Measurements from ENCODE around the gene NDE1.

GRCh38 chr16:15703029-15703736 lies 53.1 kb downstream of the NDE1 start:
- TF ChIP-seq, protein P1, sequence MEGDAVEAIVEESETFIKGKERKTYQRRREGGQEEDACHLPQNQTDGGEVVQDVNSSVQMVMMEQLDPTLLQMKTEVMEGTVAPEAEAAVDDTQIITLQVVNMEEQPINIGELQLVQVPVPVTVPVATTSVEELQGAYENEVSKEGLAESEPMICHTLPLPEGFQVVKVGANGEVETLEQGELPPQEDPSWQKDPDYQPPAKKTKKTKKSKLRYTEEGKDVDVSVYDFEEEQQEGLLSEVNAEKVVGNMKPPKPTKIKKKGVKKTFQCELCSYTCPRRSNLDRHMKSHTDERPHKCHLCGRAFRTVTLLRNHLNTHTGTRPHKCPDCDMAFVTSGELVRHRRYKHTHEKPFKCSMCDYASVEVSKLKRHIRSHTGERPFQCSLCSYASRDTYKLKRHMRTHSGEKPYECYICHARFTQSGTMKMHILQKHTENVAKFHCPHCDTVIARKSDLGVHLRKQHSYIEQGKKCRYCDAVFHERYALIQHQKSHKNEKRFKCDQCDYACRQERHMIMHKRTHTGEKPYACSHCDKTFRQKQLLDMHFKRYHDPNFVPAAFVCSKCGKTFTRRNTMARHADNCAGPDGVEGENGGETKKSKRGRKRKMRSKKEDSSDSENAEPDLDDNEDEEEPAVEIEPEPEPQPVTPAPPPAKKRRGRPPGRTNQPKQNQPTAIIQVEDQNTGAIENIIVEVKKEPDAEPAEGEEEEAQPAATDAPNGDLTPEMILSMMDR (IDR thresholded peaks at IDR 0.05), result no peak
- no peak for TF ChIP-seq POLR2A (IDR thresholded peaks at IDR 0.05)
